ENCODE results near the gene NPM1.

The NPM1 gene

GRCh38 chr5:171437286-171437821 is 49.7 kb downstream of the NPM1 start:
- no peak overlapping the region for H3K4me3 ChIP-seq
- no peak overlapping the region for H3K27ac ChIP-seq
- no peaks in the 10 kb centered on the region for H3K36me3 ChIP-seq

GRCh38 chr5:171438738-171439137 is 51.1 kb downstream of the NPM1 start:
- Histone ChIP-seq H3K36me3 (no peaks in the 10 kb centered on the region), H3K9ac (no peak overlapping the region; a peak in 1 of 22 replicates)

More at GRCh38 chr5:171437286-171437821, 49.7 kb downstream of the NPM1 start:
- H3K4me1 ChIP-seq, result no peaks in the 10 kb centered on the region; a peak in 1 of 20 replicates
- H3K9me3 ChIP-seq (replicated peaks in 1 of 11), result no peaks in the 10 kb centered on the region
- no peaks in the 10 kb centered on the region for H3K27me3 ChIP-seq
- H4K20me1 ChIP-seq, result peaks cover 0 to 5% (median 0%) of the 10 kb centered on the region in 11 experiments; a peak in 2 of 22 replicates
- H3K4me2 ChIP-seq, result no peak overlapping the region
- TF ChIP-seq Cebpa-rat (IDR thresholded peaks at IDR 0.05), result no peak
- no peak overlapping the region for H3K9ac ChIP-seq

DNA sequence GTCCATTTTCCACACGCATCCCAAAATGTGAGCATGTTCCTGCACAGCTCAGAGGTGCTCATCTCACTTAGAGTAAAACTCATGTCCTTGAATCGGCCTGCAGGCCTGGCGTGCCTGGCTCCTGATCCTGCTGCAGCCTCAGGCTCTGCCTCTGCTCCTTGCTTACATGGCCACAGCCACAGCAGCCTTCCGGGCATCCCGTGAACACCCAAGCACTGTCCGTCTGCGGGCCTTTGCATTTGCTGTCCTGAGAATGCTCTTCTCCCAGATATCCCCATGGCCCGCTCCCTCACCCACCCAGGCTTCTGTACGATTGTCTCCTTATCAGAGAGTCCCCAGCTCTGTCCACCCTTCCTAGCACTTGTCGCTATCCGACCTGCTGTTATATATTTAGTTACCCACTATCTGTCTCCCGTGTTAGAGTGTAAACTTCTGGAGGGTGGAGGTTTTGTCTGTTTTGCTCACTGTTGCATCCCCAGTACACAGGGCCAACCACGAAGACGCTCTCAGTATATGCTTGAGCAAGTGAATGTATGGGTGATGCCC is 53.7 kb downstream of the NPM1 start:
- Histone ChIP-seq H3K4me1 (no peaks in the 10 kb centered on the region), H3K9me3 (replicated peaks in 1 of 11) (no peaks in the 10 kb centered on the region), H3K4me2 (no peak overlapping the region), H3K27me3 (no peaks in the 10 kb centered on the region), H3K4me3 (no peak overlapping the region), H4K20me1 (peaks cover 0 to 5% (median 0%) of the 10 kb centered on the region in 11 experiments; a peak in 1 of 22 replicates), H3K27ac (no peak overlapping the region), H3K9ac (no peak overlapping the region), H3K36me3 (no peaks in the 10 kb centered on the region)
- no peak for TF ChIP-seq Cebpa-rat (IDR thresholded peaks at IDR 0.05)

More at GRCh38 chr5:171438738-171439137, 51.1 kb downstream of the NPM1 start:
- H3K9me3 ChIP-seq (replicated peaks in 1 of 11), result no peaks in the 10 kb centered on the region
- TF ChIP-seq Cebpa-rat (IDR thresholded peaks at IDR 0.05), result no peak
- H3K4me3 ChIP-seq, result no peak overlapping the region
- no peak overlapping the region for H3K27ac ChIP-seq
- no peak overlapping the region for H3K4me2 ChIP-seq
- H4K20me1 ChIP-seq, result peaks cover 0 to 5% (median 0%) of the 10 kb centered on the region in 11 experiments; a peak in 2 of 22 replicates
- H3K4me1 ChIP-seq, result no peaks in the 10 kb centered on the region; a peak in 1 of 20 replicates
- no peaks in the 10 kb centered on the region for H3K27me3 ChIP-seq

DNA sequence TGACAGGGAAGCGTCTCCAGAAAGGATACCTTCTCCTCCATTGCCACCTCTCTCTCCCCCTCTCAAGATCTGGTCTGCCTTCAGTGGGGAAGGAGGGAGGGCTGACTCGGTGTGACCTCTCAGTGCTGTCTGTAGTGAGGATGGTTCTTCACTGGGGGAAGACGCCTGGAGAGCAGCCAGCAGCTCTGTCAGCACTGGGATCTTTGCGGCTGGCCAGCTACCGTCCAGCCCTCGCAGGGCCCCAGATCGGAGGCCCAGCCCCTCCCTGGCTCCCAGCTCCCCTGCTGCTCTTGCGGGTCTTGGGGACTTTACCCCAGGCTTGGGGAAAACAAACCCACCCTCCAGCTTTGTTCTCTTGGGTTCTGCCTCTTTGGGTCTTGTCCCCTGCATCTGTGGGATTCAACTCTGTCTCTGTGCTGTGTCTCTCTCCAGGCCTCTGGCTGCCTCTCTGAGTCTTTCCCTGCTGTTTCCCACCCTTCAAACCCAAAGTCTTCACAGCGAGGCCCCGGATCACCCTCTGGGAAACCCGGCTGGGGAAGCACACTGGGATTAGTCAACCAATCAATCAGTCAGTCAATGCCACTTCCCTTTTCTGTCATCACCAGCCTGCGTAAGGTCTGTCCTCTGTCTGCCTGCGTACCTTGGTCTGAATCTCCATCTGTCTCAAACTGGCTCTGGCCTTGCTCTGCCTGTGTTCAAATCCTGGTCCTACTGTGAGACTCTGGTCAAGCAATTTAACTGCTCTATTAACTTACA is 54.8 kb downstream of the NPM1 start:
- no peak for TF ChIP-seq Cebpa-rat (IDR thresholded peaks at IDR 0.05)

DNA sequence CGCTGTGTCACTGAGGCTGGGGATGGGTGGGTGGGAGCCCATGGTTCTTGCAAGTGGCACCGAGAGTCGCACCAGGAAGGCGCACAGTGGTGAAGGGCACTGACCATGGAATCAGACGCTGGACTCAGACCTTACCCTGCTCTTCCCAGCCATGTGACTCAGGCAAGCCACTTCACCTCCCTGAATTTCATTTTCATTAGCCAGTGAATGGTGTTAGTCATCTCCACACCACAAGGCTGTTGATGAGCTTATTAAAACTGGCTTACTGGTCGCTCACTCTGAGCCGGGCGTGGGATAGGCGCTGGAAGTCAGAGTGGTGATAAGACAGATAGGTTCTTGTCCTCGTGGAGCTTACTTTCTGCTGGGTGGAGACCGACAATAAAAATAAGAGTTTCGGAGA is 56.9 kb downstream of the NPM1 start:
- Histone ChIP-seq H4K20me1 (peaks cover 0 to 4% (median 0%) of the 10 kb centered on the region in 11 experiments; a peak in 1 of 22 replicates), H3K27ac (no peak overlapping the region), H3K27me3 (peaks cover 0 to 3% (median 0%) of the 10 kb centered on the region in 11 experiments; a peak in 3 of 22 replicates), H3K36me3 (no peaks in the 10 kb centered on the region), H3K9me3 (replicated peaks in 1 of 11) (no peaks in the 10 kb centered on the region), H3K4me2 (no peak overlapping the region), H3K4me3 (no peak overlapping the region), H3K9ac (no peak overlapping the region), H3K4me1 (peaks cover 0 to 4% (median 0%) of the 10 kb centered on the region in 10 experiments; a peak in 2 of 20 replicates)
- no peak for TF ChIP-seq Cebpa-rat (IDR thresholded peaks at IDR 0.05)

More for the DNA sequence above, 54.8 kb downstream of the NPM1 start:
- no peak overlapping the region for H3K9ac ChIP-seq
- no peaks in the 10 kb centered on the region for H3K27me3 ChIP-seq
- no peaks in the 10 kb centered on the region for H3K9me3 ChIP-seq (replicated peaks in 1 of 11)
- H3K27ac ChIP-seq, result no peak overlapping the region
- no peak overlapping the region for H3K4me2 ChIP-seq
- H3K4me1 ChIP-seq, result peaks cover 0 to 4% (median 0%) of the 10 kb centered on the region in 10 experiments; a peak in 2 of 20 replicates
- H3K4me3 ChIP-seq, result no peak overlapping the region
- no peaks in the 10 kb centered on the region for H3K36me3 ChIP-seq
- peaks cover 0 to 5% (median 0%) of the 10 kb centered on the region in 11 experiments; a peak in 1 of 22 replicates for H4K20me1 ChIP-seq

DNA sequence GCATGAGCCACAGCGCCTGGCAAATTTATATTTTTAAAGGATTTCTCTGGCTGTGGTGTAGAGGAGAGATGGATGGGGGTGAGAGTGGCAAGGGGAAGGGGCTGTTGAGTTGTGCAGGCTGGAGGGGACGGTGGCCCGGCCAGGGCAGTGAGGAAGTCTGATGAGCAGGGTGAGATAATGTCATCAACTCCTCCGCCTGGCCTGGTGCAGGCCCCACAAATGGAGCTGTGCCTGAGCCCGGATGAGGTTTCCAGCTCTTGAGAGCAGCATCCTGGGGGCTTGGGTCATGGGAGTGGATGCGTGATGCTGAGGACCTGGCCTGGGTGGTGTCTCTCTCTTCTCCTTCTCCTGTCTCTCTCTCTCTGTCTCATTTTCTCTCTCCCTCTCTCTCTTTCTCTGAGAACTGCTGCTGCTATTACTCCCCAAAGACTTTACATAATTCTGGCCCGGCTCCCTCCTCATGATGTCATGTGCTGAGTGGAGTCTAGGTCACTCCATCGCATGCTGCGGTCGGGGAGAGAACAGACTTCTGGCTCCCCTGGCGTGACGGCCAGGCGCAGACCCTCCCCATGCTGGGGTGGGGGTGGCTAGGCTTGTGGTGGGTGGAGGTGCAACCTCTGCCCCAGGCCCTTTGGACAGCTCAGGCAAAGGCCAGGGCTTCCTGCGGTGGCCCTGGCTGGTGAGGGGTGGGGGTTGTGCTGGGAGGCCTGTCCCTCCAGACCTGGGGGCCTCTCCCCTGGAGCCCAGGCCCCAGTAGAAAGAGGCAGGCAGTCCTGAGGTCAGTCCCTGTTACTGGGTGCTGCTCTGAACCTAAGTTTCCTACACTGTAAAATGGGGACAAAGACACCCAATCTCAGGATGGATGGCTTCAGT is 58.2 kb downstream of the NPM1 start:
- H3K9ac ChIP-seq, result no peak overlapping the region
- no peaks in the 10 kb centered on the region for H3K36me3 ChIP-seq
- peaks cover 0 to 16% (median 11%) of the 10 kb centered on the region in 11 experiments; a peak in 14 of 22 replicates for H3K27me3 ChIP-seq
- H3K9me3 ChIP-seq (replicated peaks in 1 of 11), result no peaks in the 10 kb centered on the region
- peaks cover 0 to 4% (median 0%) of the 10 kb centered on the region in 11 experiments; a peak in 1 of 22 replicates for H4K20me1 ChIP-seq
- peaks cover 0 to 4% (median 0%) of the 10 kb centered on the region in 10 experiments; a peak in 2 of 20 replicates for H3K4me1 ChIP-seq
- H3K4me2 ChIP-seq, result no peak overlapping the region
- no peak overlapping the region for H3K4me3 ChIP-seq
- no peak overlapping the region for H3K27ac ChIP-seq
- no peak for TF ChIP-seq Cebpa-rat (IDR thresholded peaks at IDR 0.05)

- Histone ChIP-seq H4K20me1 (no peaks in the 10 kb centered on the region; a peak in 1 of 22 replicates), H3K9me3 (replicated peaks in 1 of 11) (no peaks in the 10 kb centered on the region), H3K4me2 (peak overlapping the region in 1 of 11 experiments; percentile 14; a peak in 2 of 22 replicates), H3K9ac (no peak overlapping the region), H3K4me1 (peaks cover 0 to 9% (median 0%) of the 10 kb centered on the region in 10 experiments; a peak in 2 of 20 replicates), H3K36me3 (no peaks in the 10 kb centered on the region), H3K27me3 (peaks cover 0 to 30% (median 21%) of the 10 kb centered on the region in 11 experiments; a peak in 18 of 22 replicates), H3K27ac (no peak overlapping the region), H3K4me3 (no peak overlapping the region)
- TF ChIP-seq Cebpa-rat (IDR thresholded peaks at IDR 0.05), result no peak
These were observed 59.6 kb downstream of the NPM1 start for GRCh38 chr5:171447226-171447625.

- Histone ChIP-seq H3K36me3 (no peaks in the 10 kb centered on the region), H4K20me1 (no peaks in the 10 kb centered on the region), H3K27me3 (peaks cover 0 to 34% (median 22%) of the 10 kb centered on the region in 11 experiments; a peak in 18 of 22 replicates), H3K9ac (no peak overlapping the region), H3K27ac (no peak overlapping the region), H3K4me2 (no peak overlapping the region), H3K4me3 (no peak overlapping the region), H3K9me3 (replicated peaks in 1 of 11) (no peaks in the 10 kb centered on the region), H3K4me1 (peaks cover 0 to 9% (median 0%) of the 10 kb centered on the region in 10 experiments; a peak in 2 of 20 replicates)
- TF ChIP-seq Cebpa-rat (IDR thresholded peaks at IDR 0.05), result no peak
These were observed 61.8 kb downstream of the NPM1 start for GRCh38 chr5:171449426-171449825.
